ENCODE measurements around the gene CFAP77.

CFAP77 gene

DNA sequence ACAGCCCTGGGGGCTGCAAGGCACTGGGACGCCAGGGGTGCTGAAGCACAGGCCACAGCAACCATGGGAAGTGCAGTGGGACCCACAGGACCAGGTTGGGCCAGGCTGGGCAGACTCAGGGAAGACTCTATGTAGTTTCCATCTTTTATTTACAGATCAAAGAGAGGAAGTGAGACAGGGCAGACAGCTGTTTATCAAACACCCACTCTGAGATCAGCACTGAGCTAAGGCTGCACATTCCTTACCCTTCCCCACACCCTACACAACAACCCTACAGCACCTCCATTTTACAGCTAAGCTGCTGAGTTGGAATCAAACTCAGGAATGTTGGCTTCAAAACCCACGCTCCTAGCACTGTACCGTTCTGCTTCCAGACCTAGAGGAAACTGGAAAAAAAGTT is 192.2 kb downstream of the CFAP77 start:
- no peak for DNase-seq (ENCODE audit: low read depth in 2 of 2)
- TF ChIP-seq, protein P1, sequence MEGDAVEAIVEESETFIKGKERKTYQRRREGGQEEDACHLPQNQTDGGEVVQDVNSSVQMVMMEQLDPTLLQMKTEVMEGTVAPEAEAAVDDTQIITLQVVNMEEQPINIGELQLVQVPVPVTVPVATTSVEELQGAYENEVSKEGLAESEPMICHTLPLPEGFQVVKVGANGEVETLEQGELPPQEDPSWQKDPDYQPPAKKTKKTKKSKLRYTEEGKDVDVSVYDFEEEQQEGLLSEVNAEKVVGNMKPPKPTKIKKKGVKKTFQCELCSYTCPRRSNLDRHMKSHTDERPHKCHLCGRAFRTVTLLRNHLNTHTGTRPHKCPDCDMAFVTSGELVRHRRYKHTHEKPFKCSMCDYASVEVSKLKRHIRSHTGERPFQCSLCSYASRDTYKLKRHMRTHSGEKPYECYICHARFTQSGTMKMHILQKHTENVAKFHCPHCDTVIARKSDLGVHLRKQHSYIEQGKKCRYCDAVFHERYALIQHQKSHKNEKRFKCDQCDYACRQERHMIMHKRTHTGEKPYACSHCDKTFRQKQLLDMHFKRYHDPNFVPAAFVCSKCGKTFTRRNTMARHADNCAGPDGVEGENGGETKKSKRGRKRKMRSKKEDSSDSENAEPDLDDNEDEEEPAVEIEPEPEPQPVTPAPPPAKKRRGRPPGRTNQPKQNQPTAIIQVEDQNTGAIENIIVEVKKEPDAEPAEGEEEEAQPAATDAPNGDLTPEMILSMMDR (IDR thresholded peaks at IDR 0.05; ENCODE audit: low read depth, low read length) = no peak
- no peak overlapping the region for H3K4me3 ChIP-seq (replicated peaks in 1 of 2; ENCODE audit: low read depth in 2 of 2, low read length in 2 of 2)

DNA sequence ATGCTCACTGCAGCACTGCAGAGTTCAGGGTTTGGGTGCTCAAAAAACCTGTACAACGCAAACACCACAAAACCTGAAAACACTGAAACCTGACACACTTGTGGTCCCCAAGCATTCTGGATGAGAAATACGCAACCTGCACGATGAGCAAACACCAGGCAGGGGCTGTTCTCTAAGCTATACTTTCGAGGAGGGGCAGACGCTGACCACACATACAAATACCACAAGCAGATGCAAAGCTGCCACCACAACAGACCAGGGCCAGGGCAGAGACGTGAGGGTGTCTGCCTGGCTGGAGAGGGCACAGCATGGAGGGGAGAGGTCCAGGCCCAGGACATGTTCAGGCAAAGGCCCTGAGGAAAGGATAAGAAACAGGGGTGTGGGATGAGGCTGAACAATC is 195.4 kb downstream of the CFAP77 start:
- DNase-seq (ENCODE audit: low read depth in 2 of 2) = no peak
- TF ChIP-seq, protein P1 (IDR thresholded peaks at IDR 0.05; ENCODE audit: low read depth, low read length) = no peak
- no peak overlapping the region for H3K4me3 ChIP-seq (replicated peaks in 1 of 2; ENCODE audit: low read depth in 2 of 2, low read length in 2 of 2)

DNA sequence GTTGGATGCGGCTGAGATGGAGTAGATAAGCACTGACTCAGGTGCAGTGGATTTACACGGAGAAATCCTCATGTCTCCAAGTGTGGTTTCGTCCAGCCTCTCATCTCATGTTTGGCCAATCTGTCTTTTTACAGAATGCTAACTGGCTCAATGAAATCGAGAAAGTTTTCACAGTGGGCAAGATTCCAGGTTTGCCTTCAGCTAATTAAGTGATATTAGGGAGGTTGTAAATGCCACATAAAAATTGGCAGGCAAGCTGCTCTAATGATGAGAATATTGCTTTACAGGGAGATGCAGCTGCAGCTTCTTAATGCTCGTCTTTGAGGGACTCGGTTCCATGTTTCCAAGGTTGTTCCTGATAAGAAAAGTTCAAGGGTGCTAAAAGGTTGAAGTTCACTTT is 196.1 kb downstream of the CFAP77 start:
- no peak overlapping the region for H3K4me3 ChIP-seq (replicated peaks in 1 of 2; ENCODE audit: low read depth in 2 of 2, low read length in 2 of 2)
- no peak for DNase-seq (ENCODE audit: low read depth in 2 of 2)
- TF ChIP-seq, protein P1 (IDR thresholded peaks at IDR 0.05; ENCODE audit: low read depth, low read length) = no peak

DNA sequence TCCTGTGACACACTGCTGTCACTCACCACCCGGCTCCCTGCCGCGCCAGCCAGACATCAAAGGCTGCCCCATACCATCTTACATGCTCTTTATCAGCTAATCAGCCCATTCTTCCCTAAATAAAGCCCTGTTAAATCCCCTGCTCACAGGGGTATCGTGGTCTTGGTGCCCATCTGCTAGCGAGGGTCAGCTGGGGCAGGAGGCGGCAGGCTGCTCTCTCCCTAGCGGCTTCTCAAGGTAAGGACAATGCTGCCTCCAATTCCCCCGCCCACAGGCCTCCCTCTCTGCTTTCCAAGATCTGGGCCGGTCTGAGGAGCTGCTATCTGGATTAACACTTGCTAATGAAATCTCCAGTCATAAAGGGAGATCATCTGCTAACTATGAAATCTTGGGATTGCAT is 199.2 kb downstream of the CFAP77 start:
- no peak for DNase-seq (ENCODE audit: low read depth in 2 of 2)
- no peak overlapping the region for H3K4me3 ChIP-seq (replicated peaks in 1 of 2; ENCODE audit: low read depth in 2 of 2, low read length in 2 of 2)
- TF ChIP-seq, protein P1 (IDR thresholded peaks at IDR 0.05; ENCODE audit: low read depth, low read length) = no peak

DNA sequence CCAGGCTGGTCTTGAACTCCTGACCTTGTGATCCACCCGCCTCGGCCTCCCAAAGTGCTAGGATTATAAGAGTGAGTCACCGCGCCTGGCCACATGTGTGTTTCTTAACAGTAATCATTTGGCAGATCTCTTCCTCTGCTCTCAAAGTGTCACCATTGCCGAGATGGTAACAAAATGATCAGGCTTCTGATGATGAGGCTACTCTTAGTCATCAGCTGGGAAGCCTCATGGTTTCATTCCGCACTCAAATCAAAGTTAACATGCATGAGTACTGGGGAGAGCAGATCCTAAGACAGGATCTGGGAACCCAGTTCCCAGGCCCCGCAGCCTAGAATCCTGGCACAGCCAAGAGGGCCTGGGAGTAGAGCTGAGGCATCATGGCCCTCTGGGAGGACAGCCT is 199.8 kb downstream of the CFAP77 start:
- TF ChIP-seq, protein P1 (IDR thresholded peaks at IDR 0.05; ENCODE audit: low read depth, low read length) = no peak
- peak; percentile 68 to 91 for DNase-seq (ENCODE audit: low read depth in 2 of 2)

DNA sequence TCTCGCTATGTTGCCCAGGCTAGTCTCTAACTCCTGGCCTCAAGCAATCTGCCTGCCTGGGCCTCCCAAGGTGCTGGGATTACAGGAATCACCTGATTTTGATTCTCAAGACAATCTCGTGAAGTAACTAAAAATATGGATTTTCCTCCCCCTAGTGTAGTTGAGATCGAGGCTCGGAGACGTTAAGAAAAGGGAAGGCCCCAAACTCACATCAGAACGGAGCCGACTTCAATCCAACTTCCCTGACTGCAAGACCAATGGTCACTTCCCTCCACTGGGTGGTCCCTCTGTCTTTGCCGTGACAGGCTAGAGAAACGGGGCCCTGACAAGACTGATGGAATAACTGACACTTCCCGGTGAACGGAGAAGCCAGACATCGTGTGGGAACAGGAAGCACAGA is 200.7 kb downstream of the CFAP77 start:
- TF ChIP-seq, protein P1 (IDR thresholded peaks at IDR 0.05; ENCODE audit: low read depth, low read length) = no peak

More for the DNA sequence above, 199.8 kb downstream of the CFAP77 start:
- H3K4me3 ChIP-seq (replicated peaks in 1 of 2; ENCODE audit: low read depth in 2 of 2, low read length in 2 of 2) = no peak overlapping the region

DNA sequence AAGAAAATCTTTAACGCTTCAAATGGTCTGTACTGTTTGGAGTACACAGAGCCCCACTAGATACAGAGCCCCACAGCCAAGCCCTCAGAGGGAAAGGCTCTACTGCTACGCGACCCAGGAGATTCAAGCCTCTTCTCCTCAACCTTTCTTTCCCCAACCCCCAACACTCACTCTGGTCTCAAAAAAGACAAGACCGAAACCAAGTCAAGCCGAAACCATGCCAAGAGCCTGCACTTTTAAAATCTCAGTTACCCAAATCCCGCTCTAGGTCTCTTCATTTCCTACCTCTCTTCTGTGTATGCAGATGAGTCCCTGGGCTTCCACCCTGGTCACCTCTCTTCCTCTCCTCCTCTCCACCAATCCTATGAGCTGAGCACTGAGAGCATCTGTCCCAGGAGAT is 204.3 kb downstream of the CFAP77 start:
- no peak overlapping the region for H3K4me3 ChIP-seq (replicated peaks in 1 of 2; ENCODE audit: low read depth in 2 of 2, low read length in 2 of 2)
- no peak for DNase-seq (ENCODE audit: low read depth in 2 of 2)
- TF ChIP-seq, protein P1 (IDR thresholded peaks at IDR 0.05; ENCODE audit: low read depth, low read length) = no peak

More for the DNA sequence above, 200.7 kb downstream of the CFAP77 start:
- H3K4me3 ChIP-seq (replicated peaks in 1 of 2; ENCODE audit: low read depth in 2 of 2, low read length in 2 of 2) = no peak overlapping the region
- DNase-seq (ENCODE audit: low read depth in 2 of 2) = no peak

Measured in cardiac fibroblast (primary cell).